HEK293T (cell line): ENCODE measurements around the gene PPP2R5A.

Experiments used
- BHLHE40 ChIP-seq: fragments of 450-650 bp; IDR thresholded peaks from 2 replicates; pipeline ENCODE4 v1.6.1; 2016; ENCODE audit warnings: mild to moderate bottlenecking, moderate library complexity, borderline replicate concordance
- FOXM1 ChIP-seq: fragments of 450-650 bp; IDR thresholded peaks from 2 replicates; pipeline ENCODE4 v1.6.1; 2017; ENCODE audit warnings: mild to moderate bottlenecking, borderline replicate concordance
- SP1 ChIP-seq: fragments of 450-650 bp; IDR thresholded peaks from 2 replicates; pipeline ENCODE4 v1.6.1; 2017

DNA sequence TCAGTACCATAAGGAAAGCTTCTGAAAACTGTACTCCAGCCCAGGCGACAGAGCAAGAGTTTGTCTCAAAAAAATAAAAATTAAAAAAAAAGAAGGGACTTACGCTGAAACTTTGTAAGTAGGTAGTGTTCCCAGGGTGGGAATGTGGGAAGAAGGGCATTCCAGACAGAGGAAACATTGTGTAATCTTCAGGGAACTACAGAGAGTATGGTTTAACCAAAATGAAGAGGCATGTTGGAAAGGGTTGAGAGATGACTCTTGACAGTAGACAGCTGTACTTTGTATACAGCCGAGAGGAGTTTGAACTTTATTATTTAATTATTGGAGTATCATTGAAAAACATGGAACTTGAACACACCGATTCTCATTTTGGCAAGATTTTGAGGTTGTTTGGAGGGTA is 43.0 kb downstream of the PPP2R5A start:
- TF ChIP-seq SP1 (no peak), FOXM1 (no peak), BHLHE40 (no peak)
